Right atrium auricular region (tissue), 2 donors: Measurements from ENCODE around the gene MIPOL1. TPM values are rescaled to one million over a fixed set of nuclear protein-coding genes. Genes with fewer than 3 reads are reported as not detected.

ENCODE experiments used
- DNase-seq: peaks from one replicate; pipeline ENCODE4 v3.0.0-alpha.2; 2019; ENCODE audit warnings: low spot score
- H3K27ac ChIP-seq, 2 donors: fragments of 200-600 bp; sonication (generic); 1 replicate in 1 of 2; 2 replicates in 1 of 2; pipeline ENCODE4 v1.5.1; 2016 to 2019
- H3K27me3 ChIP-seq, 2 donors: fragments of 200-600 bp; sonication (generic); one replicate each; pipeline versions ENCODE4 v1.5.1 to v1.6.0; 2017 to 2019
- H3K36me3 ChIP-seq: fragments of 200-600 bp; sonication (generic); one replicate; pipeline ENCODE4 v1.5.1; 2016
- H3K4me1 ChIP-seq, 2 donors: fragments of 200-600 bp; sonication (generic); one replicate each; pipeline versions ENCODE4 v1.5.1 to v1.6.0; 2017 to 2019
- H3K4me3 ChIP-seq, 2 donors: fragments of 200-600 bp; sonication (generic); 1 replicate in 1 of 2; 2 replicates in 1 of 2; pipeline ENCODE4 v1.5.1; 2017 to 2019; ENCODE audit warnings: mild to moderate bottlenecking in 1 of 2, moderate library complexity in 1 of 2
- H3K9me3 ChIP-seq, 2 donors: fragments of 200-600 bp; sonication (generic); one replicate each; pipeline ENCODE4 v1.5.1; 2019
- total RNA-seq, 2 donors: library from RNA; depleted of rRNA; stranded (reverse); fragments of >200 nt; gene quantifications; one replicate each; pipeline ENCODE4 v1.1.0, GENCODE V29; 2016
- TF ChIP-seq, protein P1 (sequence below), 2 donors: fragments of 200-600 bp; sonication (generic); IDR thresholded peaks; one replicate each; pipeline ENCODE4 v1.5.1; 2019; ENCODE audit warnings: antibody characterized with exemption in 2 of 2

The MIPOL1 gene
- total RNA-seq, 2 donors from 2014 or later: 4.9 to 6.2 TPM

DNA sequence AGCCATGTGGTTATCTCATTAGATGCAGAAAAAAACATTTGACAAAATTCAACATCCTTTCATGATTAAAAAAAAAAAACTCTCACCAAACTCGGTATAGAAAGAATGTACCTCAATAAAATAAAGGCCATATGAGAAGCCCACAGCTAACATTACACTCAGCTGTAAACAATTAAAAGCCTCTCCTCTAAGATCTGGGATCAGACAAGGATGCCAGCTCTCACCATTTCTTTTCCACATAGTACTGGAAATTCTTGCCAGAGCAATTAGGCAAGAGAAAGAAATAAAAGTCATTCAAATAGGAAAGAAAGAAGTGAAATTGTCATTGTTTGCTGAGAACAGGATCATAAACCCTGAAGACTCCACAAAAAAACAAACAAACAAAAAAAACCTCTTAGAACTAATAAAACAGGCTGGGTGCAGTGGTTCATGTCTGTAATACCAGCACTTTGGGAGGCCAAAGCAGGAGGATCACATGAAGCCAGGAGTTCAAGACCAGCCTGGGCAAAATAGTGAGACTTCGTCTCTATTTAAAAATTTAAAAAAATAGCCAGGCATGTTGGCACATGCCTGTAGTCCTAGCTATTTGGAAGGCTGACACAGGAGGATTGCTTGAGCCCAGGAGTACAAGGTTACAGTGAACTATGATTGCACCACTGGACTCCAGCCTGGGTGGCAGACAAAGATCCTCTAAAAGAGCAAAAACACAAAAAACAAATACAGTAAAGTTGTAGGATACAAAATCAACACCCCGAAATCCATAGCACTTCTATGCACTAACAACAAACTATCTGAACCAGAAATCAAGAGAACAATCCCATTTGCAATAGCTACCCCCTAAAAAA, 282.9 kb downstream of the MIPOL1 start:
- H3K9me3 ChIP-seq: peaks cover 2 to 8% of the 10 kb centered on the region in 2 donors
- H3K36me3 ChIP-seq: no peaks in the 10 kb centered on the region
- H3K4me1 ChIP-seq: no peaks in the 10 kb centered on the region
- no peaks in the 10 kb centered on the region for H3K27me3 ChIP-seq
- TF ChIP-seq, protein P1, sequence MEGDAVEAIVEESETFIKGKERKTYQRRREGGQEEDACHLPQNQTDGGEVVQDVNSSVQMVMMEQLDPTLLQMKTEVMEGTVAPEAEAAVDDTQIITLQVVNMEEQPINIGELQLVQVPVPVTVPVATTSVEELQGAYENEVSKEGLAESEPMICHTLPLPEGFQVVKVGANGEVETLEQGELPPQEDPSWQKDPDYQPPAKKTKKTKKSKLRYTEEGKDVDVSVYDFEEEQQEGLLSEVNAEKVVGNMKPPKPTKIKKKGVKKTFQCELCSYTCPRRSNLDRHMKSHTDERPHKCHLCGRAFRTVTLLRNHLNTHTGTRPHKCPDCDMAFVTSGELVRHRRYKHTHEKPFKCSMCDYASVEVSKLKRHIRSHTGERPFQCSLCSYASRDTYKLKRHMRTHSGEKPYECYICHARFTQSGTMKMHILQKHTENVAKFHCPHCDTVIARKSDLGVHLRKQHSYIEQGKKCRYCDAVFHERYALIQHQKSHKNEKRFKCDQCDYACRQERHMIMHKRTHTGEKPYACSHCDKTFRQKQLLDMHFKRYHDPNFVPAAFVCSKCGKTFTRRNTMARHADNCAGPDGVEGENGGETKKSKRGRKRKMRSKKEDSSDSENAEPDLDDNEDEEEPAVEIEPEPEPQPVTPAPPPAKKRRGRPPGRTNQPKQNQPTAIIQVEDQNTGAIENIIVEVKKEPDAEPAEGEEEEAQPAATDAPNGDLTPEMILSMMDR (IDR thresholded peaks at IDR 0.05): no peak
- no peak overlapping the region for H3K27ac ChIP-seq
- no peak overlapping the region for H3K4me3 ChIP-seq
- DNase-seq: no peak

DNA sequence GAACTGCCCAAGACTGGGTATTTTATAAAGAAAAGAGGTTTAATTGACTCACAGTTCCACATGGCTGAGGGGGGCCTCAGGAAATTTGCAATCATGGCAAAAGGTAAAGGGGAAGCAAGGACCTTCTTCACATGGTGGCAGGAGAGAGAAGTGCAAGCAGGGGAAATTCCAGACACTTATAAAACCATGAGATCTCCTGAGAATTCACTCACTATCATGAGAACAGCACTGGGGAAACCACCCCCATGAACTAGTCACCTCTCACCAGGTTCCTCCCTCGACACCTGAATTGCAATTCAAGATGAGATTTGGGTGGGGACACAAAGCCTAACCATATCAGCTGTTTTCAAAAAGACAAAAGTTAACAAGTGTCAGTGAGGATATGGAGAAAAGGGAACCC, 284.7 kb downstream of the MIPOL1 start:
- Histone ChIP-seq H3K27ac (no peak overlapping the region), H3K27me3 (no peaks in the 10 kb centered on the region), H3K4me1 (no peaks in the 10 kb centered on the region), H3K9me3 (no peaks in the 10 kb centered on the region), H3K4me3 (no peak overlapping the region), H3K36me3 (no peaks in the 10 kb centered on the region)
- DNase-seq: no peak
- TF ChIP-seq, protein P1 (IDR thresholded peaks at IDR 0.05): no peak

DNA sequence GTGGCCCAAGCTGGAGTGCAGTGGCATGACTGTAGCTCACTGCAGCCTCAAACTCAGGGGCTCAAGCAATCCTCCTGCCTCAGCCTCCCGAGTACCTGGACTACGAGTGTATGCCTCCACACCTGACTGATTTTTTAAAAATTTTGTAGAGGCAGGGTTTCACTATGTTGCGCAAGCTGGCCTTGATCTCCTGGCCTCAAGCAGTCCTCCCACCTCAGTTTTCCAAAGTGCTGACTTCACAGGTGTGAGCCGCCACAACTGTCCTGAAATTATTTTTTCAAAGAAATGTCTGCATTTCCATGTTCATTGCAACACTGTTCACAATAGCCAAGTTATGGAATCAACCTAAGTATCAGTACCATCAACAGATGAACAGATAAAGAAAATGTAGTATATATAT, 285.9 kb downstream of the MIPOL1 start:
- no peaks in the 10 kb centered on the region for H3K36me3 ChIP-seq
- DNase-seq: no peak
- no peak overlapping the region for H3K4me3 ChIP-seq
- H3K9me3 ChIP-seq: no peaks in the 10 kb centered on the region
- no peaks in the 10 kb centered on the region for H3K4me1 ChIP-seq
- no peak overlapping the region for H3K27ac ChIP-seq
- H3K27me3 ChIP-seq: no peaks in the 10 kb centered on the region
- TF ChIP-seq, protein P1 (IDR thresholded peaks at IDR 0.05): no peak

DNA sequence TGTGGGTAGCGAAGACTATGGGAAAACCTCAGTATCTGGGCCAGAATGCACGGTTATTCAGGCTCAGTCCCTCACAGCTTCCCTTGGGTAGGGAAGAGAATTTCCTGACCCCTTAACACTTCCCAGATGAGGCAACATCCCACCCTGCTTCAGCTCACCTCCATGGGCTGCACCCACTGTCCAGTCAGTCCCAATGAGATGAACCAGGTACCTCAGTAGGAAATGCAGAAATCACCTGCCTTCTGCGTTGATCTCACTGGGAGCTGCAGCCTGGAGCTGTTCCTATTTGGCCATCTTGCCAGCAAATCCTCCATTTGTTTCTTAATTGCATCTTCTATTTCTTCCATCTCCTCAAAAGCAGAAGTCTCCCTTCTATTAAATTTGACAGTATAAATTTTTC, 292.9 kb downstream of the MIPOL1 start:
- no peaks in the 10 kb centered on the region for H3K27me3 ChIP-seq
- no peaks in the 10 kb centered on the region for H3K4me1 ChIP-seq
- no peak overlapping the region for H3K4me3 ChIP-seq
- H3K9me3 ChIP-seq: no peaks in the 10 kb centered on the region
- no peaks in the 10 kb centered on the region for H3K36me3 ChIP-seq
- TF ChIP-seq, protein P1 (IDR thresholded peaks at IDR 0.05): no peak
- no peak for DNase-seq
- no peak overlapping the region for H3K27ac ChIP-seq

DNA sequence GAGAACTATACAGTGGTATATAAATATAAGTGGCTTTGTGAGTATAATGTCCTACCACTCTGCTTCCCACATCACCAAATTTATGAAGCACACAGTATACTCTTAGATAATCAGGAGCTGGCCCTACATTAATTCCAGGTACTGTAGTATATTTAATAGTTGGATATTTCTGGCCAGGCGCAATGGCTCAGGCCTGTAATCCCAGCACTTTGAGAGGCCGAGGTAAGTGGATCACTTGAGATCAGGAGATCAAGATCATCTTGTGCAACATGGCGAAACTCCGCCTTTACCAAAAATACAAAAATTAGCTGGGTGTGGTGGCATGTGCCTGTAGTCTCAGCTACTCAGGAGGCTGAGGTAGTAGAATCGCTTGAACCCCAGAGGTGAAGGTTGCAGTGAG, 293.3 kb downstream of the MIPOL1 start:
- H3K27me3 ChIP-seq: no peaks in the 10 kb centered on the region
- H3K9me3 ChIP-seq: no peaks in the 10 kb centered on the region
- no peak for DNase-seq
- TF ChIP-seq, protein P1 (IDR thresholded peaks at IDR 0.05): no peak
- H3K27ac ChIP-seq: no peak overlapping the region
- H3K4me1 ChIP-seq: no peaks in the 10 kb centered on the region
- H3K36me3 ChIP-seq: no peaks in the 10 kb centered on the region
- no peak overlapping the region for H3K4me3 ChIP-seq

DNA sequence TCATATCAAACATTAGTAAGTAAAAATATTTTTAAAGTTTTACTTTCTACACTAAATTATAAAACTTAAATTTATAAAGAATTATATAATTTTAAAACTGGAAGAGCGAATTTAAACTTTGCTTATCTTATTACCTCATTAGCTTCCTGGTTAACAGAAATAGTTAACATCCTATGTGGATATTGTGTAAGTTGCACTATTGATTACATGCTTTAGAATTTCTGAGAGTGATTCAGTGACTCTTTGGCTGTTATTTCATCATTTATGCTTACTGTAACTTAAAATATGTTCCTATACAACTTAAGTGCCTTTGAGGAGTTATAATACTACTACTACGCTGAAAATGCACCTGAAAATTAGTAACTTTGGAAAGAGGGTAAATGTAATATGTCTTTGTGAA, 295.9 kb downstream of the MIPOL1 start:
- Histone ChIP-seq H3K4me3 (no peak overlapping the region), H3K27ac (no peak overlapping the region), H3K36me3 (no peaks in the 10 kb centered on the region), H3K4me1 (no peaks in the 10 kb centered on the region), H3K27me3 (no peaks in the 10 kb centered on the region), H3K9me3 (no peaks in the 10 kb centered on the region)
- TF ChIP-seq, protein P1 (IDR thresholded peaks at IDR 0.05): no peak
- no peak for DNase-seq
